Activated naive CD4-positive, alpha-beta T cell treated with anti-CD3 and anti-CD28 coated beads for 36 hours (primary cell): ENCODE data around the gene CLDN4. TPM values are rescaled to one million over a fixed set of nuclear protein-coding genes. Genes with fewer than 3 reads are reported as not detected.

ENCODE experiments used
- CTCF ChIA-PET: fragments of 350-600 bp; sonication (Branson Sonifier 250); formaldehyde crosslinking; loops from one replicate; lab custom pipeline; 2021; ENCODE audit warnings: antibody characterized with exemption; lab: Charles Lee
- DNase-seq: peaks from one replicate; pipeline ENCODE4 v3.0.0-alpha.2; 2020
- H3K27ac Mint-ChIP-seq: one replicate; pipeline ENCODE4 v1.8.0; 2021; ENCODE audit warnings: mild to moderate bottlenecking, mixed read lengths
- H3K27me3 Mint-ChIP-seq: one replicate; pipeline ENCODE4 v1.8.0; 2021; ENCODE audit warnings: low read depth, mixed read lengths
- H3K36me3 Mint-ChIP-seq: one replicate; pipeline ENCODE4 v1.8.0; 2021; ENCODE audit warnings: low read depth, mixed read lengths
- H3K4me1 Mint-ChIP-seq: one replicate; pipeline ENCODE4 v1.8.0; 2021; ENCODE audit warnings: low read depth, mixed read lengths
- H3K4me3 Mint-ChIP-seq: one replicate; pipeline ENCODE4 v1.8.0; 2021; ENCODE audit warnings: mild to moderate bottlenecking, moderate library complexity, mixed read lengths
- H3K9me3 Mint-ChIP-seq: one replicate; pipeline ENCODE4 v1.8.0; 2021; ENCODE audit warnings: mixed read lengths
- intact Hi-C: fragments of 100-400 bp; cut with micrococcal nuclease; formaldehyde crosslinking; loops from one replicate; pipeline ENCODE4 v1.15.1; 2023
- total RNA-seq, 2 experiments: library from RNA; stranded (reverse); gene quantifications; one replicate each; pipeline ENCODE4 v1.2.3, GENCODE V29; 2021

Gene CLDN4
- total RNA-seq, 2 experiments from 2014 or later: 0.10 to 0.25 TPM

- Mint-ChIP-seq H3K9me3 (no peaks in the 10 kb centered on the region), H3K4me1 (no peaks in the 10 kb centered on the region), H3K36me3 (no peaks in the 10 kb centered on the region), H3K27me3 (no peaks in the 10 kb centered on the region), H3K4me3 (no peak overlapping the region), H3K27ac (no peak overlapping the region)
- DNase-seq: no peak
- CTCF ChIA-PET: interaction anchor here (1.6 kb wide), 1 partner anchor 14 kb away, joined by 4 read pairs; no protein-coding TSS in a partner anchor
- intact Hi-C loops: loop anchor here (10.0 kb wide), 1 partner anchor 526 kb away; no protein-coding TSS in a partner anchor
These were observed 38.4 kb downstream of the CLDN4 start for GRCh38 chr7:73869011-73869798.

- no peaks in the 10 kb centered on the region for H3K4me1 Mint-ChIP-seq
- H3K9me3 Mint-ChIP-seq: no peaks in the 10 kb centered on the region
- no peak overlapping the region for H3K27ac Mint-ChIP-seq
- H3K4me3 Mint-ChIP-seq: no peak overlapping the region
- H3K36me3 Mint-ChIP-seq: no peaks in the 10 kb centered on the region
- no peaks in the 10 kb centered on the region for H3K27me3 Mint-ChIP-seq
- CTCF ChIA-PET: interaction anchor here (1.6 kb wide), 1 partner anchor 15 kb away, joined by 4 read pairs; no protein-coding TSS in a partner anchor
- intact Hi-C loops: no loop called here
- no peak for DNase-seq
These were observed 39.3 kb downstream of the CLDN4 start for GRCh38 chr7:73870041-73870492.

- DNase-seq: no peak
- Mint-ChIP-seq H3K27ac (no peak overlapping the region), H3K27me3 (no peaks in the 10 kb centered on the region), H3K9me3 (no peaks in the 10 kb centered on the region), H3K4me1 (no peaks in the 10 kb centered on the region), H3K4me3 (no peak overlapping the region), H3K36me3 (no peaks in the 10 kb centered on the region)
- CTCF ChIA-PET: no interaction called here
- intact Hi-C loops: no loop called here
These were observed 40.6 kb downstream of the CLDN4 start for GRCh38 chr7:73871163-73872011.

GRCh38 chr7:73872056-73872908 lies 41.5 kb downstream of the CLDN4 start:
- H3K9me3 Mint-ChIP-seq: no peaks in the 10 kb centered on the region
- CTCF ChIA-PET: no interaction called here
- no peaks in the 10 kb centered on the region for H3K4me1 Mint-ChIP-seq
- no peak overlapping the region for H3K4me3 Mint-ChIP-seq
- DNase-seq: no peak
- H3K27me3 Mint-ChIP-seq: no peaks in the 10 kb centered on the region
- H3K27ac Mint-ChIP-seq: no peak overlapping the region
- H3K36me3 Mint-ChIP-seq: no peaks in the 10 kb centered on the region
- intact Hi-C loops: no loop called here

GRCh38 chr7:73876361-73876760 lies 45.6 kb downstream of the CLDN4 start:
- intact Hi-C loops: no loop called here
- Mint-ChIP-seq H3K27me3 (no peaks in the 10 kb centered on the region), H3K4me3 (no peak overlapping the region), H3K9me3 (no peaks in the 10 kb centered on the region), H3K4me1 (no peaks in the 10 kb centered on the region), H3K27ac (no peak overlapping the region), H3K36me3 (no peaks in the 10 kb centered on the region)
- CTCF ChIA-PET: no interaction called here
- no peak for DNase-seq

GRCh38 chr7:73876973-73877372 lies 46.2 kb downstream of the CLDN4 start:
- Mint-ChIP-seq H3K27me3 (no peaks in the 10 kb centered on the region), H3K9me3 (no peaks in the 10 kb centered on the region), H3K4me1 (no peaks in the 10 kb centered on the region), H3K27ac (no peak overlapping the region), H3K36me3 (no peaks in the 10 kb centered on the region), H3K4me3 (no peak overlapping the region)
- no peak for DNase-seq
- CTCF ChIA-PET: no interaction called here
- intact Hi-C loops: no loop called here

GRCh38 chr7:73879977-73880681 lies 49.3 kb downstream of the CLDN4 start:
- Mint-ChIP-seq H3K4me1 (no peaks in the 10 kb centered on the region), H3K27ac (no peak overlapping the region), H3K9me3 (no peaks in the 10 kb centered on the region), H3K36me3 (no peaks in the 10 kb centered on the region), H3K4me3 (no peak overlapping the region), H3K27me3 (peaks cover 3% of the 10 kb centered on the region)
- intact Hi-C loops: no loop called here
- DNase-seq: no peak
- CTCF ChIA-PET: interaction anchor here (0.6 kb wide), 1 partner anchor 106 kb away, joined by 4 read pairs; no protein-coding TSS in a partner anchor

GRCh38 chr7:73880755-73881328 lies 50.0 kb downstream of the CLDN4 start:
- Mint-ChIP-seq H3K36me3 (no peaks in the 10 kb centered on the region), H3K27me3 (peaks cover 3% of the 10 kb centered on the region), H3K4me1 (no peaks in the 10 kb centered on the region), H3K9me3 (no peaks in the 10 kb centered on the region), H3K27ac (no peak overlapping the region), H3K4me3 (no peak overlapping the region)
- DNase-seq: no peak
- intact Hi-C loops: no loop called here
- CTCF ChIA-PET: no interaction called here

- intact Hi-C loops: no loop called here
- CTCF ChIA-PET: no interaction called here
- Mint-ChIP-seq H3K36me3 (no peaks in the 10 kb centered on the region), H3K4me3 (no peak overlapping the region), H3K4me1 (no peaks in the 10 kb centered on the region), H3K27ac (no peak overlapping the region), H3K9me3 (no peaks in the 10 kb centered on the region), H3K27me3 (peaks cover 7% of the 10 kb centered on the region)
- DNase-seq: no peak
These were observed 50.7 kb downstream of the CLDN4 start for GRCh38 chr7:73881352-73882046.

- peaks cover 9% of the 10 kb centered on the region for H3K27me3 Mint-ChIP-seq
- H3K36me3 Mint-ChIP-seq: no peaks in the 10 kb centered on the region
- no peaks in the 10 kb centered on the region for H3K4me1 Mint-ChIP-seq
These were observed 51.2 kb downstream of the CLDN4 start for GRCh38 chr7:73882047-73882402.

More at GRCh38 chr7:73882047-73882402, 51.2 kb downstream of the CLDN4 start:
- Mint-ChIP-seq H3K9me3 (no peaks in the 10 kb centered on the region), H3K4me3 (no peak overlapping the region), H3K27ac (no peak overlapping the region)
- DNase-seq: no peak
- CTCF ChIA-PET: no interaction called here
- intact Hi-C loops: no loop called here
